Neural crest cell (in vitro differentiated cells): ENCODE results near the gene FLYWCH1. TPM values are rescaled to one million over a fixed set of nuclear protein-coding genes. Genes with fewer than 3 reads are reported as not detected.
A peak's percentile ranks its signal among the peaks of the same experiment; 100 is the strongest.

ENCODE experiments used
- DNase-seq: peaks from one replicate; pipeline ENCODE4 v3.0.0; 2021; ENCODE audit warnings: low read depth, mixed read lengths, low spot score
- H3K27ac Mint-ChIP-seq: one replicate; pipeline ENCODE4 v1.8.0; 2021; ENCODE audit warnings: mild to moderate bottlenecking, mixed read lengths; ENCODE audit not compliant: unreplicated experiment
- H3K27me3 Mint-ChIP-seq: 2 replicates; pipeline ENCODE4 v1.8.0; 2021; ENCODE audit warnings: low read depth, mild to moderate bottlenecking, mixed read lengths
- H3K36me3 Mint-ChIP-seq: 2 replicates; pipeline ENCODE4 v1.8.0; 2021; ENCODE audit warnings: low read depth, mild to moderate bottlenecking, mixed read lengths
- H3K4me1 Mint-ChIP-seq: 2 replicates; pipeline ENCODE4 v1.8.0; 2021; ENCODE audit warnings: mixed read lengths
- H3K4me3 Mint-ChIP-seq: one replicate; pipeline ENCODE4 v1.8.0; 2021; ENCODE audit warnings: mild to moderate bottlenecking, mixed read lengths
- H3K9me3 Mint-ChIP-seq: 2 replicates; pipeline ENCODE4 v1.8.0; 2021; ENCODE audit warnings: mixed read lengths
- CTCF ChIP-seq: fragments of 200-600 bp; sonication (generic); conservative IDR thresholded peaks from 2 replicates; pipeline ENCODE4 v1.5.0; 2021; ENCODE audit warnings: antibody characterized with exemption, mild to moderate bottlenecking
- total RNA-seq: library from RNA; stranded (reverse); gene quantifications from 2 replicates; pipeline ENCODE4 v1.2.1, GENCODE V29; 2021

Gene FLYWCH1
- total RNA-seq, 1 donor from 2014 or later: 26.4 TPM

GRCh38 chr16:2964475-2965336 lies 53.0 kb downstream of the FLYWCH1 start:
- peak; percentile 71 for DNase-seq
- Mint-ChIP-seq H3K27ac (no peak overlapping the region), H3K36me3 (no peaks in the 10 kb centered on the region), H3K9me3 (no peaks in the 10 kb centered on the region), H3K27me3 (peaks cover 53% of the 10 kb centered on the region), H3K4me3 (peak overlapping the region; percentile 89), H3K4me1 (peaks cover 13% of the 10 kb centered on the region)
- TF ChIP-seq CTCF: peak; percentile 2

- TF ChIP-seq CTCF: no peak
- Mint-ChIP-seq H3K36me3 (no peaks in the 10 kb centered on the region), H3K4me3 (peak overlapping the region; percentile 47), H3K4me1 (peaks cover 21% of the 10 kb centered on the region), H3K27me3 (peaks cover 47% of the 10 kb centered on the region), H3K9me3 (no peaks in the 10 kb centered on the region), H3K27ac (no peak overlapping the region)
- no peak for DNase-seq
These were observed 54.5 kb downstream of the FLYWCH1 start for GRCh38 chr16:2966043-2966807.

GRCh38 chr16:2966808-2967191 lies 55.1 kb downstream of the FLYWCH1 start:
- TF ChIP-seq CTCF: no peak
- H3K36me3 Mint-ChIP-seq: no peaks in the 10 kb centered on the region
- peaks cover 21% of the 10 kb centered on the region for H3K4me1 Mint-ChIP-seq
- H3K27me3 Mint-ChIP-seq: peaks cover 44% of the 10 kb centered on the region
- H3K27ac Mint-ChIP-seq: no peak overlapping the region
- DNase-seq: no peak
- no peak overlapping the region for H3K4me3 Mint-ChIP-seq
- no peaks in the 10 kb centered on the region for H3K9me3 Mint-ChIP-seq

- Mint-ChIP-seq H3K4me3 (no peak overlapping the region), H3K27me3 (peaks cover 44% of the 10 kb centered on the region), H3K27ac (no peak overlapping the region), H3K36me3 (peaks cover 3% of the 10 kb centered on the region), H3K9me3 (no peaks in the 10 kb centered on the region), H3K4me1 (peaks cover 25% of the 10 kb centered on the region)
- DNase-seq: no peak
- TF ChIP-seq CTCF: no peak
These were observed 55.5 kb downstream of the FLYWCH1 start for GRCh38 chr16:2967211-2967631.

- Mint-ChIP-seq H3K36me3 (peaks cover 5% of the 10 kb centered on the region), H3K9me3 (no peaks in the 10 kb centered on the region), H3K4me1 (peaks cover 26% of the 10 kb centered on the region), H3K27me3 (peaks cover 43% of the 10 kb centered on the region), H3K27ac (no peak overlapping the region), H3K4me3 (peak overlapping the region; percentile 87)
- no peak for TF ChIP-seq CTCF
- DNase-seq: no peak
These were observed 56.0 kb downstream of the FLYWCH1 start for GRCh38 chr16:2967721-2968161.
